Adrenal gland (tissue), 5 donors: ENCODE results near the gene LRRD1.

ENCODE experiments used
- POLR2A ChIP-seq, 2 donors: fragments of 450-650 bp; IDR thresholded peaks; one replicate each; pipeline ENCODE4 v1.6.1; 2017; ENCODE audit warnings: antibody characterized with exemption in 2 of 2, mild to moderate bottlenecking in 2 of 2, moderate library complexity in 1 of 2
- TF ChIP-seq, protein P1 (sequence below), 6 experiments: fragments of 450-650 bp in 4 of 6; fragments of 200-600 bp in 2 of 6; sonication (generic) in 1 of 6; IDR thresholded peaks; 1 replicate in 5 of 6; 2 replicates in 1 of 6; pipeline versions ENCODE4 v1.5.1 to v1.8.0; 2016 to 2021; ENCODE audit warnings: antibody characterized with exemption in 6 of 6, mild to moderate bottlenecking in 2 of 6, moderate library complexity in 1 of 6
- donor health status: DM: no; HTN: no; CAD: no.

DNA sequence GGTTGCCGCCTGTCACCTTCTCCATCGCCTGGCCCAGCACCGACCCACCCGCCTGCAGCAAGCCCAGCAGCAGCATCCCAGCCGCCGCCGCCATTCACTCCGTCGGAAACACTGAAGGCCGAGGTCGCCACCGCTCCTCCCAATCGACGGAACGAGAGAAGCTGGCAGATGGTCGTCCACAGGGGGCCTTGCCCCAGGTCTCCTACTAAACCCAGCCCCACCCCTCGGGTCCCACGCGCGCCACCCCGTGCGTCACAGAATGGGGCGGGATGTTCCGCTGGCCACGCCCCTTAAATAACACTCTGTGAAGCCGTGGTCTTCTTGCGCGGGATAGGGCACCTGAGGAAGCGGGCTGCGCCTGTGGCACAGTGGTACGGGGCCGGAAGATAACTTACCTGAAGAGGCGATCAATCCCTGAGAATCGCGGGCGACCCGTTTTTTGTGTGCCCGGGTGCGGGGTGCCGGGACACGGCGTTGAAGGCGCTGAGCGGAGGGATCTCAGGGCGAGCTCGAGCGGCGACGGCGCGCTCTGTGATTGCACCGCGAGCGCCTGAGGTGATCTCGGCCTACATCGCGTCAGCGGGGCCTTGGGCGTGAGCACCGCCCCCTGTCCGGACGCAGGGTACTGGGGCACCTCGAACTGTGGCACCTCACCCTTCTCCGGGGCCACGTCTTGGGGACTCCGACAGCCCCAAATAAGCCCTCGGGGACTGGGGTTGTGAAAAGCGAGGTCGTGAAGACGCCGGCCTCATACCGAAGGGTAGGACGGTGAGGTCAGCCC lies 44.5 kb downstream of the LRRD1 start, which contains the start of gene CYP51A1:
- TF ChIP-seq, protein P1, sequence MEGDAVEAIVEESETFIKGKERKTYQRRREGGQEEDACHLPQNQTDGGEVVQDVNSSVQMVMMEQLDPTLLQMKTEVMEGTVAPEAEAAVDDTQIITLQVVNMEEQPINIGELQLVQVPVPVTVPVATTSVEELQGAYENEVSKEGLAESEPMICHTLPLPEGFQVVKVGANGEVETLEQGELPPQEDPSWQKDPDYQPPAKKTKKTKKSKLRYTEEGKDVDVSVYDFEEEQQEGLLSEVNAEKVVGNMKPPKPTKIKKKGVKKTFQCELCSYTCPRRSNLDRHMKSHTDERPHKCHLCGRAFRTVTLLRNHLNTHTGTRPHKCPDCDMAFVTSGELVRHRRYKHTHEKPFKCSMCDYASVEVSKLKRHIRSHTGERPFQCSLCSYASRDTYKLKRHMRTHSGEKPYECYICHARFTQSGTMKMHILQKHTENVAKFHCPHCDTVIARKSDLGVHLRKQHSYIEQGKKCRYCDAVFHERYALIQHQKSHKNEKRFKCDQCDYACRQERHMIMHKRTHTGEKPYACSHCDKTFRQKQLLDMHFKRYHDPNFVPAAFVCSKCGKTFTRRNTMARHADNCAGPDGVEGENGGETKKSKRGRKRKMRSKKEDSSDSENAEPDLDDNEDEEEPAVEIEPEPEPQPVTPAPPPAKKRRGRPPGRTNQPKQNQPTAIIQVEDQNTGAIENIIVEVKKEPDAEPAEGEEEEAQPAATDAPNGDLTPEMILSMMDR (IDR thresholded peaks at IDR 0.05), result peak in 4 of 6 experiments; percentile 5 to 26 (median 14)
- TF ChIP-seq POLR2A (IDR thresholded peaks at IDR 0.05), result peak; percentile 79 to 83
